WTC11 (cell line): ENCODE results near the gene TSPAN9. TPM values are rescaled to one million over a fixed set of nuclear protein-coding genes. Genes with fewer than 3 reads are reported as not detected.

Source experiments
- AFF4 ChIP-seq: sonication (generic); formaldehyde crosslinking; IDR thresholded peaks from 2 replicates; pipeline ENCODE4 v1.8.1; 2023; ENCODE audit warnings: mild to moderate bottlenecking, missing genetic modification reagents, borderline replicate concordance
- E2F4 ChIP-seq: sonication (generic); formaldehyde crosslinking; IDR thresholded peaks from 2 replicates; pipeline ENCODE4 v1.8.1; 2022; ENCODE audit warnings: low read depth, mild to moderate bottlenecking, moderate library complexity, missing genetic modification reagents, borderline replicate concordance
- ERG ChIP-seq: fragments of 250-450 bp; sonication (Bioruptor Pico); IDR thresholded peaks from 2 replicates; pipeline ENCODE4 v1.8.0; 2021; ENCODE audit warnings: mild to moderate bottlenecking
- ETV6 ChIP-seq: sonication (generic); formaldehyde crosslinking; IDR thresholded peaks from 2 replicates; pipeline ENCODE4 v1.8.1; 2022; ENCODE audit warnings: mild to moderate bottlenecking, missing genetic modification reagents
- FOXP4 ChIP-seq: sonication (generic); formaldehyde crosslinking; IDR thresholded peaks from 2 replicates; pipeline ENCODE4 v1.8.0; 2022; ENCODE audit warnings: mild to moderate bottlenecking, missing genetic modification reagents
- NFYB ChIP-seq: sonication (generic); formaldehyde crosslinking; conservative IDR thresholded peaks from 2 replicates; pipeline ENCODE4 v1.8.0; 2022; ENCODE audit warnings: low read depth, missing genetic modification reagents
- OVOL2 ChIP-seq: fragments of 250-450 bp; sonication (Bioruptor Pico); IDR thresholded peaks from 2 replicates; pipeline ENCODE4 v1.9.0; 2021; ENCODE audit warnings: mild to moderate bottlenecking, borderline replicate concordance
- PREB ChIP-seq: sonication (generic); formaldehyde crosslinking; IDR thresholded peaks from 2 replicates; pipeline ENCODE4 v1.8.1; 2022; ENCODE audit warnings: mild to moderate bottlenecking, missing genetic modification reagents, moderate library complexity, borderline replicate concordance
- PRRX2 ChIP-seq: fragments of 250-450 bp; sonication (Bioruptor Pico); IDR thresholded peaks from 2 replicates; pipeline ENCODE4 v1.8.0; 2021; ENCODE audit warnings: mild to moderate bottlenecking
- USF1 ChIP-seq: sonication (generic); formaldehyde crosslinking; IDR thresholded peaks from 2 replicates; pipeline ENCODE4 v1.8.0; 2022; ENCODE audit warnings: mild to moderate bottlenecking, missing genetic modification reagents
- ZNF281 ChIP-seq: sonication (generic); formaldehyde crosslinking; IDR thresholded peaks from 2 replicates; pipeline ENCODE4 v1.8.0; 2023; ENCODE audit warnings: mild to moderate bottlenecking, missing genetic modification reagents
- ZNF396 ChIP-seq: fragments of 250-450 bp; sonication (Bioruptor Pico); IDR thresholded peaks from 2 replicates; pipeline ENCODE4 v1.8.0; 2021; ENCODE audit warnings: mild to moderate bottlenecking, moderate library complexity, borderline replicate concordance
- ZNF423 ChIP-seq: fragments of 250-450 bp; sonication (Bioruptor Pico); IDR thresholded peaks from 2 replicates; pipeline ENCODE4 v2.1.2; 2022; ENCODE audit warnings: mild to moderate bottlenecking, moderate library complexity
- total RNA-seq: library from RNA; stranded (reverse); gene quantifications from 3 replicates; pipeline ENCODE4 v1.2.3, GENCODE V29; 2021

TSPAN9 gene
- total RNA-seq, 1 experiment from 2014 or later = 27.6 TPM

GRCh38 chr12:3157581-3158323 lies 80.6 kb downstream of the TSPAN9 start (continued):
- TF ChIP-seq E2F4 (CRISPR knock-in tag) = no peak
- TF ChIP-seq USF1 (CRISPR knock-in tag) = no peak
- no peak for TF ChIP-seq ERG (CRISPR knock-in tag)
- no peak for TF ChIP-seq PREB (CRISPR knock-in tag)
- TF ChIP-seq NFYB (CRISPR knock-in tag) = no peak
- TF ChIP-seq OVOL2 = no peak
- no peak for TF ChIP-seq PRRX2
- no peak for TF ChIP-seq ZNF281 (CRISPR knock-in tag)
- TF ChIP-seq AFF4 (CRISPR knock-in tag) = no peak
- TF ChIP-seq ETV6 (CRISPR knock-in tag) = no peak
- TF ChIP-seq FOXP4 = no peak
- no peak for TF ChIP-seq ZNF423 (CRISPR knock-in tag)
- no peak for TF ChIP-seq ZNF396 (CRISPR knock-in tag)
